SK-N-SH treated with all-trans-retinoic acid at 6 μM for 48 hours (cell line): ENCODE data around the gene RAB3GAP2.

Source experiments
- BACH2 ChIP-seq: fragments of 250-450 bp; sonication (Bioruptor Pico); IDR thresholded peaks from 2 replicates; pipeline ENCODE4 v1.9.0; 2021; ENCODE audit warnings: mild to moderate bottlenecking, borderline replicate concordance
- CSDC2 ChIP-seq: fragments of 250-450 bp; sonication (Bioruptor Pico); IDR thresholded peaks from 2 replicates; pipeline ENCODE4 v1.5.0; 2020; ENCODE audit warnings: mild to moderate bottlenecking, moderate library complexity
- PATZ1 ChIP-seq: fragments of 250-450 bp; sonication (Bioruptor Pico); IDR thresholded peaks from 2 replicates; pipeline ENCODE4 v1.8.0; 2020; ENCODE audit warnings: mild to moderate bottlenecking, moderate library complexity, borderline replicate concordance
- PPARA ChIP-seq: fragments of 250-450 bp; sonication (Bioruptor Pico); IDR thresholded peaks from 2 replicates; pipeline ENCODE4 v1.5.0; 2020; ENCODE audit warnings: mild to moderate bottlenecking, borderline replicate concordance
- RARB ChIP-seq: fragments of 250-450 bp; sonication (Bioruptor Pico); IDR thresholded peaks from 2 replicates; pipeline ENCODE4 v1.8.0; 2021; ENCODE audit warnings: mild to moderate bottlenecking, moderate library complexity
- ZFP3 ChIP-seq: fragments of 250-450 bp; sonication (Bioruptor Pico); IDR thresholded peaks from 2 replicates; pipeline ENCODE4 v1.5.0; 2020; ENCODE audit warnings: mild to moderate bottlenecking, moderate library complexity
- ZNF70 ChIP-seq: fragments of 450-650 bp; formaldehyde crosslinking; IDR thresholded peaks from 2 replicates; pipeline ENCODE4 v1.5.0; 2020; ENCODE audit warnings: mild to moderate bottlenecking, moderate library complexity
- ZNF8 ChIP-seq: fragments of 450-650 bp; formaldehyde crosslinking; IDR thresholded peaks from 2 replicates; pipeline ENCODE4 v1.5.0; 2020; ENCODE audit warnings: mild to moderate bottlenecking, moderate library complexity
- TF ChIP-seq, protein P1 (sequence below): fragments of 250-450 bp; sonication (Bioruptor Pico); IDR thresholded peaks from 2 replicates; pipeline ENCODE4 v1.8.0; 2021; ENCODE audit warnings: low read depth, mild to moderate bottlenecking, moderate library complexity, borderline replicate concordance
- TF ChIP-seq, protein P2 (sequence below): fragments of 250-450 bp; sonication (Bioruptor Pico); IDR thresholded peaks from 2 replicates; pipeline ENCODE4 v1.5.1; 2021; ENCODE audit warnings: mild to moderate bottlenecking, moderate library complexity

DNA sequence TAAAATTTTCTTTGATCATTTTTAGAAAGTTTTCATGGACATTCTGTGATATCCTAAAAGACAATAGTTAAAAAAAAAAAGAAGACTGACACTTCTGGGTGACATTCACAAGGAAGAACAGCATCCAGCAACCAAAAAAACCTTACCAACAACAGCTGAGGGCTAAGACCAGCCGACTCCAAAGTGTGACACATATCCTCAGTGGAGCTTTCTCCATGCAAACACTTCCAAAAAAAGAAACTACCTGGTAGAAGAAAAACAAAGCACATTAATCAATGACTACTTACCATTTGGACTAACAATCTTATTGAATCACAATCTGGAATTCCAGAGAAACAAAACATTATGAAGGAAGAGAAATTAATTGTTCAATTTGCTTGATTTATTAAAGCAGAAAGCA is 90.1 kb downstream of the RAB3GAP2 start:
- TF ChIP-seq BACH2 (CRISPR knock-in tag), result no peak
- no peak for TF ChIP-seq PATZ1 (CRISPR knock-in tag)
- TF ChIP-seq ZNF70 (CRISPR knock-in tag), result no peak
- TF ChIP-seq CSDC2 (CRISPR knock-in tag), result no peak
- TF ChIP-seq, protein P1, sequence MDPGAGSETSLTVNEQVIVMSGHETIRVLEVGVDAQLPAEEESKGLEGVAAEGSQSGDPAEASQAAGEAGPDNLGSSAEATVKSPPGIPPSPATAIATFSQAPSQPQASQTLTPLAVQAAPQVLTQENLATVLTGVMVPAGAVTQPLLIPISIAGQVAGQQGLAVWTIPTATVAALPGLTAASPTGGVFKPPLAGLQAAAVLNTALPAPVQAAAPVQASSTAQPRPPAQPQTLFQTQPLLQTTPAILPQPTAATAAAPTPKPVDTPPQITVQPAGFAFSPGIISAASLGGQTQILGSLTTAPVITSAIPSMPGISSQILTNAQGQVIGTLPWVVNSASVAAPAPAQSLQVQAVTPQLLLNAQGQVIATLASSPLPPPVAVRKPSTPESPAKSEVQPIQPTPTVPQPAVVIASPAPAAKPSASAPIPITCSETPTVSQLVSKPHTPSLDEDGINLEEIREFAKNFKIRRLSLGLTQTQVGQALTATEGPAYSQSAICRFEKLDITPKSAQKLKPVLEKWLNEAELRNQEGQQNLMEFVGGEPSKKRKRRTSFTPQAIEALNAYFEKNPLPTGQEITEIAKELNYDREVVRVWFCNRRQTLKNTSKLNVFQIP, result no peak
- no peak for TF ChIP-seq PPARA (CRISPR knock-in tag)
- TF ChIP-seq, protein P2, sequence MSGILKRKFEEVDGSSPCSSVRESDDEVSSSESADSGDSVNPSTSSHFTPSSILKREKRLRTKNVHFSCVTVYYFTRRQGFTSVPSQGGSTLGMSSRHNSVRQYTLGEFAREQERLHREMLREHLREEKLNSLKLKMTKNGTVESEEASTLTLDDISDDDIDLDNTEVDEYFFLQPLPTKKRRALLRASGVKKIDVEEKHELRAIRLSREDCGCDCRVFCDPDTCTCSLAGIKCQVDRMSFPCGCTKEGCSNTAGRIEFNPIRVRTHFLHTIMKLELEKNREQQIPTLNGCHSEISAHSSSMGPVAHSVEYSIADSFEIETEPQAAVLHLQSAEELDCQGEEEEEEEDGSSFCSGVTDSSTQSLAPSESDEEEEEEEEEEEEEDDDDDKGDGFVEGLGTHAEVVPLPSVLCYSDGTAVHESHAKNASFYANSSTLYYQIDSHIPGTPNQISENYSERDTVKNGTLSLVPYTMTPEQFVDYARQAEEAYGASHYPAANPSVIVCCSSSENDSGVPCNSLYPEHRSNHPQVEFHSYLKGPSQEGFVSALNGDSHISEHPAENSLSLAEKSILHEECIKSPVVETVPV (CRISPR knock-in tag), result no peak
- no peak for TF ChIP-seq ZFP3
- no peak for TF ChIP-seq RARB
- TF ChIP-seq ZNF8 (CRISPR knock-in tag), result no peak
